HEK293 (cell line): Measurements from ENCODE around the gene LARP6.

Source experiments
- CTCF ChIP-seq: fragments of 450-650 bp; formaldehyde crosslinking; IDR thresholded peaks from 2 replicates; pipeline ENCODE4 v1.5.1; 2016; ENCODE audit warnings: missing biosample characterization, missing genetic modification characterization
- KLF9 ChIP-seq: fragments of 450-650 bp; formaldehyde crosslinking; IDR thresholded peaks from 2 replicates; pipeline ENCODE4 v1.5.1; 2016; ENCODE audit warnings: missing biosample characterization, missing genetic modification characterization, low read depth
- MEIS1 ChIP-seq: sonication (generic); formaldehyde crosslinking; IDR thresholded peaks from 2 replicates; pipeline ENCODE4 v1.8.1; 2022; ENCODE audit warnings: missing genetic modification reagents, mild to moderate bottlenecking, borderline replicate concordance
- REST ChIP-seq: fragments of 450-650 bp; formaldehyde crosslinking; IDR thresholded peaks from 2 replicates; pipeline ENCODE4 v1.5.1; 2016; ENCODE audit warnings: missing biosample characterization, missing genetic modification characterization
- ZBTB26 ChIP-seq: fragments of 450-650 bp; formaldehyde crosslinking; optimal IDR thresholded peaks from 2 replicates; pipeline ENCODE3; 2016; ENCODE audit warnings: missing biosample characterization, mild to moderate bottlenecking, missing genetic modification characterization
- ZNF169 ChIP-seq: fragments of 450-650 bp; formaldehyde crosslinking; IDR thresholded peaks from 2 replicates; pipeline ENCODE4 v1.5.1; 2016; ENCODE audit warnings: missing biosample characterization, missing genetic modification characterization
- ZNF394 ChIP-seq: fragments of 450-650 bp; formaldehyde crosslinking; IDR thresholded peaks from 2 replicates; pipeline ENCODE4 v1.5.1; 2016; ENCODE audit warnings: missing biosample characterization, missing genetic modification characterization, mild to moderate bottlenecking, moderate library complexity, borderline replicate concordance
- ZNF501 ChIP-seq: fragments of 450-650 bp; formaldehyde crosslinking; IDR thresholded peaks from 2 replicates; pipeline ENCODE4 v1.5.1; 2016; ENCODE audit warnings: missing biosample characterization, missing genetic modification characterization
- ZNF792 ChIP-seq: fragments of 450-650 bp; formaldehyde crosslinking; IDR thresholded peaks from 2 replicates; pipeline ENCODE4 v1.5.1; 2016; ENCODE audit warnings: missing biosample characterization, missing genetic modification characterization

GRCh38 chr15:70835415-70835814, 18.5 kb downstream of the LARP6 start:
- TF ChIP-seq CTCF (tag by site-specific recombination) (no peak), ZNF792 (tag by site-specific recombination) (no peak), MEIS1 (CRISPR knock-in tag) (no peak), REST (no peak), ZNF169 (tag by site-specific recombination) (no peak), KLF9 (no peak), ZNF501 (tag by site-specific recombination) (no peak), ZBTB26 (no peak), ZNF394 (tag by site-specific recombination) (no peak)
